Measurements from ENCODE around the gene NBL1. TPM values are rescaled to one million over a fixed set of nuclear protein-coding genes. Genes with fewer than 3 reads are reported as not detected.

The NBL1 gene
- total RNA-seq, 3 donors from 2014 or later, result 33.4 to 111 (median 98.6) TPM

DNA sequence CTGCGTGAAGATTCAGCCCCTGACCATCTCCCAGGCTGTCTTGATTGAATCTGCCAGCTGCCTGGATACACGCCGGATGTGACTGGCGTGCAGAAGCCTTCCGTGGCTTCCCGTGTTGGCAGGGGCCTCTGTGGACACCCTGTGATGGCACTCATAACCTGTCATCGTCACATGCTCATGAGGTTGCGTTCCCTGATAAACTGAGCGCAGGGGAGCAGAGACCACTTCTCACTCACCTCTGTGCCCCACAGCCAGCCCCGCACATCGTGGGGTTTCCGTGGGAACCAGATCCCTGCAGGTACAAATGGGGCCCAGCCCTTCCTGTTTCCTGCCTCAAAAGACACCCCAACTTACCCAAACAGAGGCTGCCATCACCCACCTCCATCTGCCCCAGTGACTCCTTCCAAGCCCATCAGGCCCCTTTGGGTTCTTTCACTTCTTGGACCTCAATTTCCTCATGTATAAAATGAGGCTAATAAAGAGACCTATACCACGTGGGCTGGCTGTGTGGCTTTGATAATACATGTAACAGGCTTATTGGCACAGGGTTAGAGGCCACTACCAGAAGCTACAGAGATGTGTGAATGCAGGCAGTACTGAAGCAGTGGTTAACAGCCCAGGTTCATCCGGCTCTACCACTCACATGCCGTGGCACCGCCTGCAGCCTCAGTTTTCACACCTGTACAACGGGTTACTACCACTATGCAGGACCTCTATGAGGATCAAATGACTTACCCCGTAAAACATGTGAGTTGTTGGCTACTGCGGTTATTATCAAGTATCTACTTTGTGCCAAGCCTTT, 44.1 kb downstream of the NBL1 start:
- intact Hi-C loops (cut with DNase I; ENCODE audit: low total_unique reads), result no loop called here
- no peaks in the 10 kb centered on the region for H3K4me1 ChIP-seq
- no peak overlapping the region for H3K27ac ChIP-seq
- no peaks in the 10 kb centered on the region for H3K36me3 ChIP-seq
- no peak overlapping the region for H3K4me3 ChIP-seq
- H3K27me3 ChIP-seq, result no peaks in the 10 kb centered on the region
- no peak for DNase-seq (ENCODE audit: low spot score in 2 of 2)
- TF ChIP-seq POLR2AphosphoS5 (IDR thresholded peaks at IDR 0.05), result no peak
- no peak for TF ChIP-seq POLR2A (IDR thresholded peaks at IDR 0.05)
- TF ChIP-seq, protein P1, sequence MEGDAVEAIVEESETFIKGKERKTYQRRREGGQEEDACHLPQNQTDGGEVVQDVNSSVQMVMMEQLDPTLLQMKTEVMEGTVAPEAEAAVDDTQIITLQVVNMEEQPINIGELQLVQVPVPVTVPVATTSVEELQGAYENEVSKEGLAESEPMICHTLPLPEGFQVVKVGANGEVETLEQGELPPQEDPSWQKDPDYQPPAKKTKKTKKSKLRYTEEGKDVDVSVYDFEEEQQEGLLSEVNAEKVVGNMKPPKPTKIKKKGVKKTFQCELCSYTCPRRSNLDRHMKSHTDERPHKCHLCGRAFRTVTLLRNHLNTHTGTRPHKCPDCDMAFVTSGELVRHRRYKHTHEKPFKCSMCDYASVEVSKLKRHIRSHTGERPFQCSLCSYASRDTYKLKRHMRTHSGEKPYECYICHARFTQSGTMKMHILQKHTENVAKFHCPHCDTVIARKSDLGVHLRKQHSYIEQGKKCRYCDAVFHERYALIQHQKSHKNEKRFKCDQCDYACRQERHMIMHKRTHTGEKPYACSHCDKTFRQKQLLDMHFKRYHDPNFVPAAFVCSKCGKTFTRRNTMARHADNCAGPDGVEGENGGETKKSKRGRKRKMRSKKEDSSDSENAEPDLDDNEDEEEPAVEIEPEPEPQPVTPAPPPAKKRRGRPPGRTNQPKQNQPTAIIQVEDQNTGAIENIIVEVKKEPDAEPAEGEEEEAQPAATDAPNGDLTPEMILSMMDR (IDR thresholded peaks at IDR 0.05), result no peak
- peaks cover 0 to 3% of the 10 kb centered on the region in 2 donors for H3K9me3 ChIP-seq

DNA sequence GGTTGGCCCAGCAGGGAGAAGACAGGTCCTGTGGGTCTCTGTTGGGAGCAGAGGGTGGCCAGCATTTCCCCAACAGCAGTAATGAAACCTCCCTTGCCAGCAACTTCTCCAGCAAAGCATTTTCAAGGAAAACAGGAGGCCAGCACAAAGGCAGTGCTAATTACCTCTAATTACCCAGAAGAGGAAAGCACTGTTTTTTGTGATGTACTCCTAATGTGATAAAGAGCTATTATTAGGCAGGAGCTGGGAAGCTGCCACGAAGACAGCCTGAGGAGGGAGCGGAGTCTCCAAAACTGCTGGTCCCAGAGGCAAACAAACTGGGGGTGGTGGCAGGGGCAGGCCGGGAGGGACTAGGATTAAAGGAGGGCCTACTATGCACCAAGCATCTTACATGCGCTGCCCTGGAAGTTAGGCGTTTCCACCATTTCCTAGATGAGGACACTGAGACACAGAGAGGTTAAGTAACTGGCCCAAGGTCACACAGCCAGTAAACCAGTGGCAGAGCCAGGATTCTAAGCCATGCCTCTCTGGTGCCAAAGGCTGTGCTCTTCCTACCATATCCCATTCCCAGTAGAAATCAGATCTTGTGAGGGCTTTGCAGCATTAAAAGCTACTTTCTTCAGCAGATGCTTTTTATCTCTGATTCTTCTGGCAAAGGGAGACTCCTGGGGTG, 45.1 kb downstream of the NBL1 start:
- no peak overlapping the region for H3K4me3 ChIP-seq
- H3K27me3 ChIP-seq, result no peaks in the 10 kb centered on the region
- peaks cover 0 to 3% of the 10 kb centered on the region in 2 donors for H3K9me3 ChIP-seq
- DNase-seq (ENCODE audit: low spot score in 2 of 2), result no peak
- no peak overlapping the region for H3K27ac ChIP-seq
- intact Hi-C loops (cut with DNase I; ENCODE audit: low total_unique reads), result no loop called here
- no peaks in the 10 kb centered on the region for H3K4me1 ChIP-seq
- TF ChIP-seq POLR2A (IDR thresholded peaks at IDR 0.05), result no peak
- TF ChIP-seq, protein P1 (IDR thresholded peaks at IDR 0.05), result no peak
- TF ChIP-seq POLR2AphosphoS5 (IDR thresholded peaks at IDR 0.05), result no peak
- no peaks in the 10 kb centered on the region for H3K36me3 ChIP-seq

DNA sequence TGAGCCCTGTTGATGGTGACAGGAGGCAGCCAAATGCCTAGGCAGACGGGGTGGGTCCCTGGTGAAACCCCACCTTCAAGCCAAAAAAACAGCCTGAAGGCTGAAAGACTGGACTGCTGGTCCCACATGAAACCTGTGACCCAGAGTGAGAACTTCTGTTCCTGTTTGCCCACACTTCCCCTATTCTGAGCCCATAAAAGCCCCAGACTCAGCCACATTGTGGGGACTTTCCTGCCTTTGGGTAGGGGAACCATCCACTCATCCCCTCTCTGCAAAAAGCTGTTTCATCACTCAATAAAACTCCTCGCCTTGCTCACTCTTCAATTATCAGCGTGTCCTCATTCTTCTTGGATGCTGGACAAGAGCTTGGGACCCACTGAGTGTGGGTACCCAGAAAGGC, 45.7 kb downstream of the NBL1 start:
- H3K27me3 ChIP-seq, result no peaks in the 10 kb centered on the region
- H3K36me3 ChIP-seq, result no peaks in the 10 kb centered on the region
- no peak overlapping the region for H3K27ac ChIP-seq
- no peak for TF ChIP-seq POLR2A (IDR thresholded peaks at IDR 0.05)
- TF ChIP-seq POLR2AphosphoS5 (IDR thresholded peaks at IDR 0.05), result no peak
- TF ChIP-seq, protein P1 (IDR thresholded peaks at IDR 0.05), result no peak
- intact Hi-C loops (cut with DNase I; ENCODE audit: low total_unique reads), result no loop called here
- no peak overlapping the region for H3K4me3 ChIP-seq
- H3K4me1 ChIP-seq, result no peaks in the 10 kb centered on the region
- DNase-seq (ENCODE audit: low spot score in 2 of 2), result no peak
- peaks cover 0 to 3% of the 10 kb centered on the region in 2 donors for H3K9me3 ChIP-seq

DNA sequence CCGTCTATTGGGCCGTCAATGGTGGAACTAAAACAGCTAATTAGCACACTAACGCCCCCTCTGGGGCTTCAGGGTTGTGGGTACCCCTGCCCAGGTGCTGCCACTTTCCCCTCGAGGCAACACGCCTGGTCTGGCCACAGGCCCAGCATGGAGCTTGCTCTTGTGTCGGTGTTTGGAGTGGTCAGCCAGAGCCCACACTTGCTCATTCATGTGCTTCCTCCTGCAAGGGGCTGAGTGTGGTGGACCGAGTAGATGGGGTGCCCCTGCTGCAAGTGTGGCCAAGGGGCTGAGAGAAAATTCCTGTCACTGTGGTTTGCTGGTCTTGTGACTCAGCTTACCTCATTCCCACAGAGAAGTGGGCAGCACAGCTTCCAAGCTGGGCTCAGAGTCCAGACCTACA, 46.2 kb downstream of the NBL1 start:
- H3K27me3 ChIP-seq, result no peaks in the 10 kb centered on the region
- intact Hi-C loops (cut with DNase I; ENCODE audit: low total_unique reads), result no loop called here
- TF ChIP-seq, protein P1 (IDR thresholded peaks at IDR 0.05), result no peak
- no peak for TF ChIP-seq POLR2A (IDR thresholded peaks at IDR 0.05)
- no peak for TF ChIP-seq POLR2AphosphoS5 (IDR thresholded peaks at IDR 0.05)
- peaks cover 0 to 3% of the 10 kb centered on the region in 2 donors for H3K9me3 ChIP-seq
- H3K27ac ChIP-seq, result no peak overlapping the region
- H3K4me3 ChIP-seq, result no peak overlapping the region
- H3K36me3 ChIP-seq, result no peaks in the 10 kb centered on the region
- H3K4me1 ChIP-seq, result no peaks in the 10 kb centered on the region
- DNase-seq (ENCODE audit: low spot score in 2 of 2), result no peak

DNA sequence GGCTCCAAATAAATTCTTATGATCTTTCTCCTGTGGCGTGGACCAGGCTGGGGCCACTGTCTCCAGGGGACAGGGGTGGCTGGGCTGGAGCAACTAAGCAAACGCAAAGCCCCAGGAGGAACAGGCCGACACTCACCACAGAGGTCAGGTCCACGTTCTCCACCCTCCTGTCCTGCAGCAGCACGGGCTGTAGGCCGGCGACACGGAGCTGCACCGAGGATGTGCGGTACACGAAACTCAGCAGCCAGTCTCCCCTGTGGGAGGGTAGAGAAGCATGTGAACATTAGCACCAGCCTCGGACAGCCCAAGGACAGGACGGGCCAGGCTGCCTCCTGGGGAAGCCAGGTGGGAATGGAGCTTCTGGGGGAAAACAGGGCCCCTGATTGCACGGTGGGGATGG, 50.2 kb downstream of the NBL1 start:
- Histone ChIP-seq H3K27ac (no peak overlapping the region), H3K4me3 (no peak overlapping the region), H3K27me3 (no peaks in the 10 kb centered on the region), H3K9me3 (peaks cover 0 to 3% of the 10 kb centered on the region in 2 donors), H3K36me3 (no peaks in the 10 kb centered on the region), H3K4me1 (no peaks in the 10 kb centered on the region)
- TF ChIP-seq, protein P1 (IDR thresholded peaks at IDR 0.05), result no peak
- TF ChIP-seq POLR2A (IDR thresholded peaks at IDR 0.05) (no peak), POLR2AphosphoS5 (IDR thresholded peaks at IDR 0.05) (no peak)
- DNase-seq (ENCODE audit: low spot score in 2 of 2), result no peak
- intact Hi-C loops (cut with DNase I; ENCODE audit: low total_unique reads), result no loop called here
